Neural cell (in vitro differentiated cells): ENCODE measurements around the gene MUC3A. TPM values are rescaled to one million over a fixed set of nuclear protein-coding genes. Genes with fewer than 3 reads are reported as not detected.
"Not testable (repeated sequence)": the region's sequence is repeated elsewhere in the genome, so short reads cannot be mapped to it uniquely, and the experiment has no call there.

Experiments used
- H2AFZ ChIP-seq: fragments of 200-600, 300-800 bp; sonication (generic), shearing (Covaris generic); 2 replicates; pipeline ENCODE4 v1.6.0; 2014; ENCODE audit warnings: low read depth, mild to moderate bottlenecking, antibody characterized with exemption, low read length, moderate library complexity
- H3F3A ChIP-seq: fragments of 200-600 bp; shearing (Covaris generic); 2 replicates; pipeline ENCODE4 v1.6.1; 2016; ENCODE audit warnings: mild to moderate bottlenecking, moderate library complexity, mixed read lengths, antibody characterized with exemption, low read length; ENCODE audit not compliant: insufficient read depth, poor library complexity, severe bottlenecking
- H3K27ac ChIP-seq: fragments of 200-600, 300-800 bp; sonication (generic), shearing (Covaris generic); 2 replicates; pipeline ENCODE4 v1.5.1; 2014; ENCODE audit warnings: mild to moderate bottlenecking, low read length, moderate library complexity
- H3K27me3 ChIP-seq: fragments of 300-800, 200-600 bp; sonication (generic), shearing (Covaris generic); 2 replicates; pipeline ENCODE4 v1.6.0; 2014; ENCODE audit warnings: mild to moderate bottlenecking, low read depth, low read length, moderate library complexity; ENCODE audit not compliant: insufficient read depth
- H3K36me3 ChIP-seq: fragments of 300-800, 200-600 bp; sonication (generic), shearing (Covaris generic); 2 replicates; pipeline ENCODE4 v1.5.1; 2014; ENCODE audit warnings: mild to moderate bottlenecking, antibody characterized with exemption, low read length, moderate library complexity; ENCODE audit not compliant: insufficient read depth
- H3K4me2 ChIP-seq: fragments of 300-800, 200-600 bp; sonication (generic), shearing (Covaris generic); 2 replicates; pipeline ENCODE4 v1.6.0; 2014; ENCODE audit warnings: mild to moderate bottlenecking, low read length
- H3K4me3 ChIP-seq: fragments of 300-800, 200-600 bp; sonication (generic), shearing (Covaris generic); 2 replicates; pipeline ENCODE4 v1.5.1; 2014; ENCODE audit warnings: mild to moderate bottlenecking, low read length, moderate library complexity
- H3K79me2 ChIP-seq: fragments of 200-600 bp; shearing (Covaris generic); replicated peaks from 2 replicates; pipeline ENCODE4 v1.6.0; 2014; ENCODE audit warnings: mild to moderate bottlenecking, low read length, moderate library complexity; ENCODE audit not compliant: insufficient read depth
- H3K9ac ChIP-seq: fragments of 300-800, 200-600 bp; sonication (generic), shearing (Covaris generic); 2 replicates; pipeline ENCODE4 v1.6.1; 2016; ENCODE audit warnings: mild to moderate bottlenecking, low read length, mixed read lengths
- H3K9me2 ChIP-seq: fragments of 200-600 bp; shearing (Covaris generic); 2 replicates; pipeline ENCODE4 v1.6.1; 2016; ENCODE audit warnings: mild to moderate bottlenecking, low read length, mixed read lengths; ENCODE audit not compliant: insufficient read depth
- H3K9me3 ChIP-seq: fragments of 200-600, 300-800 bp; sonication (generic), shearing (Covaris generic); 2 replicates; pipeline ENCODE4 v1.6.1; 2016; ENCODE audit warnings: mild to moderate bottlenecking, mixed run types, low read length, moderate library complexity, mixed read lengths
- H4K20me1 ChIP-seq: fragments of 200-600 bp; shearing (Covaris generic); 2 replicates; pipeline ENCODE4 v1.6.1; 2016; ENCODE audit warnings: mild to moderate bottlenecking, mixed run types; ENCODE audit not compliant: insufficient read depth
- EP300 ChIP-seq: fragments of 450-650 bp; conservative IDR thresholded peaks from 2 replicates; pipeline ENCODE4 v1.6.1; 2014; ENCODE audit warnings: antibody characterized with exemption, mild to moderate bottlenecking, moderate library complexity; ENCODE audit not compliant: poor library complexity, severe bottlenecking
- EZH2 ChIP-seq: fragments of 200-600, 300-800 bp; shearing (Covaris generic), sonication (generic); IDR thresholded peaks from 2 replicates; pipeline ENCODE4 v1.6.1; 2014; ENCODE audit warnings: antibody characterized with exemption, low read length, borderline replicate concordance, mild to moderate bottlenecking; ENCODE audit not compliant: insufficient read depth, poor library complexity, severe bottlenecking
- MXI1 ChIP-seq: fragments of 450-650 bp; conservative IDR thresholded peaks from 2 replicates; pipeline ENCODE4 v1.6.1; 2014; ENCODE audit warnings: antibody characterized with exemption, mild to moderate bottlenecking; ENCODE audit not compliant: poor library complexity, severe bottlenecking
- POLR2AphosphoS5 ChIP-seq: IDR thresholded peaks from 2 replicates; pipeline ENCODE4 v1.6.1; 2012
- RAD21 ChIP-seq: fragments of 450-650 bp; conservative IDR thresholded peaks from 2 replicates; pipeline ENCODE4 v1.6.1; 2014; ENCODE audit warnings: antibody characterized with exemption, mild to moderate bottlenecking, moderate library complexity
- SMC3 ChIP-seq: fragments of 450-650 bp; conservative IDR thresholded peaks from 2 replicates; pipeline ENCODE4 v1.6.1; 2014; ENCODE audit warnings: antibody characterized with exemption, mild to moderate bottlenecking, moderate library complexity; ENCODE audit not compliant: poor library complexity
- TAF1 ChIP-seq: IDR thresholded peaks from 2 replicates; pipeline ENCODE4 v1.6.1; 2012; ENCODE audit warnings: low read depth
- polyA plus RNA-seq: library from polyadenylated mRNA; depleted of rRNA; stranded (reverse); fragments of >200 nt; gene quantifications from 2 replicates; pipeline ENCODE4 v1.2.3, GENCODE V29; 2014
- TF ChIP-seq, protein P1 (sequence below): IDR thresholded peaks from 2 replicates; pipeline ENCODE4 v1.6.1; 2012; ENCODE audit warnings: borderline replicate concordance
- TF ChIP-seq, protein P2 (sequence below): fragments of 450-650 bp; IDR thresholded peaks from 2 replicates; pipeline ENCODE4 v1.5.1; 2014; ENCODE audit warnings: antibody characterized with exemption, mild to moderate bottlenecking, moderate library complexity; ENCODE audit not compliant: poor library complexity, severe bottlenecking

Gene MUC3A
- polyA plus RNA-seq, 1 donor from 2014 or later: not detected

DNA sequence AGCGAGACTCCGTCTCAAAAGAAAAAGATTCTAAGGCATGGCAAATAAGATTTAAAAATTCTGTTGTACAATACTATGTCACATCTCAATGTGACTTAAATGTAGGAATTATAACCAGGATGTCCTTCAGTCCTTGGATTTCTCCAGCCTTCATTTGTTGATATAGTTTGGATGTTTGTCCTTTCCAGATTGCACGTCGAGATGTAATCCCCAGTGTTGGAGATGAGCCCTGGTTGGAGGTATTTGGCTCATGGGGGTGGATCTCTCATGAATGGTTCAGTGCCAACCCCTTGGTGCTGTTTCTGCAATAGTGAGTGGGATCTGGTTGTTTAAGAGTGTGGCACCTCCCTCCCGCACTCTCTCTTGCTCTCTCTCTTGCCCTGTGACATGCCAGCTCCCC lies 40.8 kb upstream of the MUC3A start:
- no peaks in the 10 kb centered on the region for H3K9me2 ChIP-seq
- no peak overlapping the region for H3K4me3 ChIP-seq
- H4K20me1 ChIP-seq: no peaks in the 10 kb centered on the region
- H3K79me2 ChIP-seq: no peaks in the 10 kb centered on the region
- TF ChIP-seq MXI1 (no peak), RAD21 (no peak), EP300 (no peak), POLR2AphosphoS5 (no peak), SMC3 (no peak), EZH2 (no peak), TAF1 (no peak)
- TF ChIP-seq, protein P1, sequence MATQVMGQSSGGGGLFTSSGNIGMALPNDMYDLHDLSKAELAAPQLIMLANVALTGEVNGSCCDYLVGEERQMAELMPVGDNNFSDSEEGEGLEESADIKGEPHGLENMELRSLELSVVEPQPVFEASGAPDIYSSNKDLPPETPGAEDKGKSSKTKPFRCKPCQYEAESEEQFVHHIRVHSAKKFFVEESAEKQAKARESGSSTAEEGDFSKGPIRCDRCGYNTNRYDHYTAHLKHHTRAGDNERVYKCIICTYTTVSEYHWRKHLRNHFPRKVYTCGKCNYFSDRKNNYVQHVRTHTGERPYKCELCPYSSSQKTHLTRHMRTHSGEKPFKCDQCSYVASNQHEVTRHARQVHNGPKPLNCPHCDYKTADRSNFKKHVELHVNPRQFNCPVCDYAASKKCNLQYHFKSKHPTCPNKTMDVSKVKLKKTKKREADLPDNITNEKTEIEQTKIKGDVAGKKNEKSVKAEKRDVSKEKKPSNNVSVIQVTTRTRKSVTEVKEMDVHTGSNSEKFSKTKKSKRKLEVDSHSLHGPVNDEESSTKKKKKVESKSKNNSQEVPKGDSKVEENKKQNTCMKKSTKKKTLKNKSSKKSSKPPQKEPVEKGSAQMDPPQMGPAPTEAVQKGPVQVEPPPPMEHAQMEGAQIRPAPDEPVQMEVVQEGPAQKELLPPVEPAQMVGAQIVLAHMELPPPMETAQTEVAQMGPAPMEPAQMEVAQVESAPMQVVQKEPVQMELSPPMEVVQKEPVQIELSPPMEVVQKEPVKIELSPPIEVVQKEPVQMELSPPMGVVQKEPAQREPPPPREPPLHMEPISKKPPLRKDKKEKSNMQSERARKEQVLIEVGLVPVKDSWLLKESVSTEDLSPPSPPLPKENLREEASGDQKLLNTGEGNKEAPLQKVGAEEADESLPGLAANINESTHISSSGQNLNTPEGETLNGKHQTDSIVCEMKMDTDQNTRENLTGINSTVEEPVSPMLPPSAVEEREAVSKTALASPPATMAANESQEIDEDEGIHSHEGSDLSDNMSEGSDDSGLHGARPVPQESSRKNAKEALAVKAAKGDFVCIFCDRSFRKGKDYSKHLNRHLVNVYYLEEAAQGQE: no peak
- TF ChIP-seq, protein P2, sequence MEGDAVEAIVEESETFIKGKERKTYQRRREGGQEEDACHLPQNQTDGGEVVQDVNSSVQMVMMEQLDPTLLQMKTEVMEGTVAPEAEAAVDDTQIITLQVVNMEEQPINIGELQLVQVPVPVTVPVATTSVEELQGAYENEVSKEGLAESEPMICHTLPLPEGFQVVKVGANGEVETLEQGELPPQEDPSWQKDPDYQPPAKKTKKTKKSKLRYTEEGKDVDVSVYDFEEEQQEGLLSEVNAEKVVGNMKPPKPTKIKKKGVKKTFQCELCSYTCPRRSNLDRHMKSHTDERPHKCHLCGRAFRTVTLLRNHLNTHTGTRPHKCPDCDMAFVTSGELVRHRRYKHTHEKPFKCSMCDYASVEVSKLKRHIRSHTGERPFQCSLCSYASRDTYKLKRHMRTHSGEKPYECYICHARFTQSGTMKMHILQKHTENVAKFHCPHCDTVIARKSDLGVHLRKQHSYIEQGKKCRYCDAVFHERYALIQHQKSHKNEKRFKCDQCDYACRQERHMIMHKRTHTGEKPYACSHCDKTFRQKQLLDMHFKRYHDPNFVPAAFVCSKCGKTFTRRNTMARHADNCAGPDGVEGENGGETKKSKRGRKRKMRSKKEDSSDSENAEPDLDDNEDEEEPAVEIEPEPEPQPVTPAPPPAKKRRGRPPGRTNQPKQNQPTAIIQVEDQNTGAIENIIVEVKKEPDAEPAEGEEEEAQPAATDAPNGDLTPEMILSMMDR: no peak
- no peak overlapping the region for H3K9ac ChIP-seq
- H3K4me2 ChIP-seq: no peak overlapping the region
- H2AFZ ChIP-seq: no peak overlapping the region
- no peaks in the 10 kb centered on the region for H3K36me3 ChIP-seq
- H3K9me3 ChIP-seq: no peaks in the 10 kb centered on the region
- no peaks in the 10 kb centered on the region for H3K27me3 ChIP-seq
- no peaks in the 10 kb centered on the region for H3F3A ChIP-seq
- no peak overlapping the region for H3K27ac ChIP-seq

DNA sequence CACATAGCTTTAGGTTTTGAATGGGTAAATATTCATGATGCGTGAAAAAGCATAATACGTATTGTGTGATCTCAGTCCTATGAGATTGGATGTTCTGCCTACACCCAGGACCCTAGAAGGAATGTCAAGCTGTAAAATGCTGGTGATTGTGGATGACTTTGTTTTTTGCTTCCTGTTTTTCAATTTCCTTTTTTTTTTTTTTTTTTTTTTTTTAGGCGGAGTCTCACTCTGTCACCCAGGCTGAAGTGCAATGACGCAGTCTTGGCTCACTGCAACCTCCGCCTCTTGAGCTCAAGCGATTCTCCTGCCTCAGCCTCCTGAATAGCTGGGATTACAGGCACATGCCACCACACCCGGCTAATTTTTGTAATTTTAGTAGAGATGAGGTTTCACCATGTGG lies 38.9 kb upstream of the MUC3A start:
- not testable (repeated sequence) for H3K79me2 ChIP-seq, H3K9me2 ChIP-seq, H3K4me3 ChIP-seq, H3K9me3 ChIP-seq, H3K36me3 ChIP-seq, H3F3A ChIP-seq, H3K27ac ChIP-seq, H4K20me1 ChIP-seq, H3K9ac ChIP-seq, H3K4me2 ChIP-seq, H3K27me3 ChIP-seq, H2AFZ ChIP-seq

DNA sequence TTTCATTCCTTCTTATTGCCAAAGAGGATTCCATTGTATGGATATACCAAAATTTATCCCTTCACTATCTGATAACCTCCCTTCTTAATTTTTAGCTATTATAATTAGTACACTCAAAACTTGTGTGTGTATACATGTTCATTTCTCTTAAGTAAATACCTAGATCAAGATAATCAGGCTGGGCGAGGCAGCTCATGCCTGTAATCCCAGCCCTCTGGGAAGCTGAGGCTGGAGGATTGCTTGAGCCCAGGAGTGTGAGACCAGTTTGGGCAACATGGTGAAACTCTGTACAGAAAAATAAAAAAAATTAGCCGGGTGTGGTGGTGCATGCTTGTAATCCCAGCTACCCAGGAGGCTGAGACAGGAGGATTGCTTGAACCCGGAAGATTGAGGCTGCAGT lies 37.9 kb upstream of the MUC3A start:
- no peaks in the 10 kb centered on the region for H3K79me2 ChIP-seq
- TF ChIP-seq SMC3: no peak
- no peak for TF ChIP-seq TAF1
- TF ChIP-seq EZH2: no peak
- TF ChIP-seq EP300: no peak
- no peak for TF ChIP-seq RAD21
- TF ChIP-seq, protein P2: no peak
- TF ChIP-seq, protein P1: no peak
- no peak for TF ChIP-seq MXI1
- no peak for TF ChIP-seq POLR2AphosphoS5
- no peaks in the 10 kb centered on the region for H3F3A ChIP-seq

More for the DNA sequence above, 37.9 kb upstream of the MUC3A start:
- no peaks in the 10 kb centered on the region for H3K9me2 ChIP-seq
- no peak overlapping the region for H2AFZ ChIP-seq
- no peaks in the 10 kb centered on the region for H3K36me3 ChIP-seq
- H4K20me1 ChIP-seq: no peaks in the 10 kb centered on the region
- no peak overlapping the region for H3K27ac ChIP-seq
- no peaks in the 10 kb centered on the region for H3K27me3 ChIP-seq
- no peak overlapping the region for H3K4me2 ChIP-seq
- no peak overlapping the region for H3K4me3 ChIP-seq
- H3K9me3 ChIP-seq: no peaks in the 10 kb centered on the region
- H3K9ac ChIP-seq: no peak overlapping the region
